Mesendoderm (in vitro differentiated cells): ENCODE measurements around the gene COL4A4.

ENCODE experiments used
- DNase-seq: peaks from one replicate; pipeline ENCODE4 v3.0.0; 2013
- H2AK5ac ChIP-seq: 2 replicates; pipeline ENCODE4 v1.6.1; 2013; ENCODE audit warnings: low read length, inconsistent platforms
- H2BK120ac ChIP-seq: 2 replicates; pipeline ENCODE4 v1.6.1; 2013; ENCODE audit warnings: low read depth, mild to moderate bottlenecking, low read length, moderate library complexity, mixed read lengths
- H2BK15ac ChIP-seq: replicated peaks from 2 replicates; pipeline ENCODE4 v1.6.1; 2013; ENCODE audit warnings: low read depth, mild to moderate bottlenecking, moderate library complexity
- H2BK5ac ChIP-seq: 2 replicates; pipeline ENCODE4 v1.6.1; 2013; ENCODE audit warnings: low read length, inconsistent platforms
- H3K18ac ChIP-seq: 2 replicates; pipeline ENCODE4 v1.6.1; 2013; ENCODE audit warnings: mild to moderate bottlenecking, low read length, mixed read lengths
- H3K23ac ChIP-seq: one replicate; pipeline ENCODE4 v1.6.1; 2013; ENCODE audit warnings: low read length
- H3K27ac ChIP-seq: 2 replicates; pipeline ENCODE4 v1.5.1; 2013; ENCODE audit warnings: low read depth, mild to moderate bottlenecking, inconsistent platforms, low read length, moderate library complexity
- H3K27me3 ChIP-seq: 2 replicates; pipeline ENCODE4 v1.6.1; 2013; ENCODE audit warnings: low read length, control low read depth, mild to moderate bottlenecking, inconsistent platforms; ENCODE audit not compliant: insufficient read depth, poor library complexity
- H3K36me3 ChIP-seq: 2 replicates; pipeline ENCODE4 v1.6.1; 2013; ENCODE audit warnings: low read length, inconsistent platforms; ENCODE audit not compliant: control insufficient read depth, insufficient read depth
- H3K4ac ChIP-seq: one replicate; pipeline ENCODE4 v1.6.1; 2013; ENCODE audit warnings: low read depth, mild to moderate bottlenecking, low read length, moderate library complexity
- H3K4me1 ChIP-seq: 2 replicates; pipeline ENCODE4 v1.6.1; 2013; ENCODE audit warnings: low read depth, low read length, inconsistent platforms; ENCODE audit not compliant: control insufficient read depth
- H3K4me2 ChIP-seq: 2 replicates; pipeline ENCODE4 v1.6.1; 2013; ENCODE audit warnings: low read length
- H3K4me3 ChIP-seq: 2 replicates; pipeline ENCODE4 v1.5.1; 2013; ENCODE audit warnings: mild to moderate bottlenecking, low read length
- H3K56ac ChIP-seq: one replicate; pipeline ENCODE4 v1.6.1; 2013; ENCODE audit warnings: low read length
- H3K79me1 ChIP-seq: 2 replicates; pipeline ENCODE4 v1.6.1; 2013; ENCODE audit warnings: low read length, inconsistent platforms
- H3K79me2 ChIP-seq: 2 replicates; pipeline ENCODE4 v1.6.1; 2013; ENCODE audit warnings: mild to moderate bottlenecking, low read length; ENCODE audit not compliant: control insufficient read depth, insufficient read depth
- H3K9ac ChIP-seq: 2 replicates; pipeline ENCODE4 v1.6.1; 2013; ENCODE audit warnings: low read length, inconsistent platforms
- H4K5ac ChIP-seq: one replicate; pipeline ENCODE4 v1.6.1; 2013; ENCODE audit warnings: low read length
- H4K8ac ChIP-seq: one replicate; pipeline ENCODE4 v1.6.1; 2013; ENCODE audit warnings: low read depth, mild to moderate bottlenecking, control low read depth, low read length, moderate library complexity
- WGBS: extraction: QIAGEN DNeasy Blood & Tissue Kit; methylation state at CpG from one replicate; pipeline ENCODE4 v1.1.7; 2013; ENCODE audit warnings: low lambda C conversion rate, missing lambda C conversion rate; ENCODE audit not compliant: insufficient coverage; ENCODE audit errors: extremely low coverage; 5-methylcytosine and 5-hydroxymethylcytosine counted together

COL4A4 gene

DNA sequence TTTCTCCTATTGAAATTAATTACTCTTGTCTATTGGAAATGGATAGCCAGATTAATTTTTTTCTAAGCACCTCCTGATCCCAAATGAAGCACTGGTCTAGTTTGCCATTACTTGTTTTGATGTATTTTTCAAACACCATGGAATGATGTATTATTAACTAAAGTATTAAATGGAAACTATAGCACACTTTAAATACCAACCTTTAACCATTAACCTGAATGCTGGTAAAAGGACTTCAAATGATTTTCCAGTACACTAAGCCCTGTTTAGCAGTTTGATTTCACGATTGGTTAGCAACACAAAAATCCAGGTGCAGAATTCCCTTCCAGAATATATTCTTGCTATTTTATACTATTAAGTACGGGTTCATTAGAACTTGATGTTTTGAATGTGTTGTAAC, 37.8 kb upstream of the COL4A4 start:
- Histone ChIP-seq H3K4me1 (peaks cover 4% of the 10 kb centered on the region), H3K9ac (no peak overlapping the region), H3K79me1 (no peaks in the 10 kb centered on the region), H3K18ac (no peak overlapping the region), H2BK15ac (no peak overlapping the region), H3K79me2 (no peaks in the 10 kb centered on the region), H3K4me2 (no peak overlapping the region), H3K27me3 (no peaks in the 10 kb centered on the region), H3K36me3 (no peaks in the 10 kb centered on the region), H3K4me3 (no peak overlapping the region), H4K5ac (no peak overlapping the region), H2BK120ac (no peak overlapping the region), H2AK5ac (no peak overlapping the region), H2BK5ac (no peak overlapping the region), H4K8ac (no peak overlapping the region), H3K23ac (no peak overlapping the region), H3K27ac (no peak overlapping the region), H3K56ac (no peak overlapping the region), H3K4ac (no peak overlapping the region)
- no CpG with 5 or more reads among the region's 2 CpGs for WGBS
- no peak for DNase-seq

GRCh38 chr2:227198866-227199265, 34.9 kb upstream of the COL4A4 start:
- H3K4ac ChIP-seq = no peak overlapping the region
- no peak overlapping the region for H3K27ac ChIP-seq
- H4K8ac ChIP-seq = no peak overlapping the region
- no peak overlapping the region for H3K4me3 ChIP-seq
- no peaks in the 10 kb centered on the region for H3K27me3 ChIP-seq
- no peak overlapping the region for H2AK5ac ChIP-seq
- H3K23ac ChIP-seq = no peak overlapping the region
- H3K79me2 ChIP-seq = no peaks in the 10 kb centered on the region
- H3K9ac ChIP-seq = no peak overlapping the region
- no peak overlapping the region for H3K56ac ChIP-seq
- no peak overlapping the region for H2BK15ac ChIP-seq
- no peaks in the 10 kb centered on the region for H3K36me3 ChIP-seq
- H2BK5ac ChIP-seq = no peak overlapping the region
- H3K79me1 ChIP-seq = no peaks in the 10 kb centered on the region
- WGBS = no CpG with 5 or more reads among the region's 3 CpGs
- no peak overlapping the region for H4K5ac ChIP-seq
- no peak overlapping the region for H2BK120ac ChIP-seq
- H3K18ac ChIP-seq = no peak overlapping the region
- no peaks in the 10 kb centered on the region for H3K4me1 ChIP-seq
- no peak overlapping the region for H3K4me2 ChIP-seq
- no peak for DNase-seq

- no peak overlapping the region for H3K4ac ChIP-seq
- no peak overlapping the region for H3K18ac ChIP-seq
- no peak overlapping the region for H2BK15ac ChIP-seq
- no peak overlapping the region for H3K27ac ChIP-seq
- H4K5ac ChIP-seq = no peak overlapping the region
- no peak overlapping the region for H3K4me3 ChIP-seq
- no peaks in the 10 kb centered on the region for H3K36me3 ChIP-seq
- no peak overlapping the region for H3K23ac ChIP-seq
- no CpG with 5 or more reads among the region's 2 CpGs for whole genome bisulfite sequencing
- no peak overlapping the region for H3K9ac ChIP-seq
- H3K79me2 ChIP-seq = no peaks in the 10 kb centered on the region
- H3K27me3 ChIP-seq = no peaks in the 10 kb centered on the region
- no peak overlapping the region for H3K4me2 ChIP-seq
- H2AK5ac ChIP-seq = no peak overlapping the region
- no peak overlapping the region for H2BK5ac ChIP-seq
- H3K56ac ChIP-seq = no peak overlapping the region
- no peaks in the 10 kb centered on the region for H3K4me1 ChIP-seq
- no peaks in the 10 kb centered on the region for H3K79me1 ChIP-seq
- no peak for DNase-seq
- no peak overlapping the region for H4K8ac ChIP-seq
- no peak overlapping the region for H2BK120ac ChIP-seq
Measured at GRCh38 chr2:227194219-227194618, 30.2 kb upstream of the COL4A4 start.

DNA sequence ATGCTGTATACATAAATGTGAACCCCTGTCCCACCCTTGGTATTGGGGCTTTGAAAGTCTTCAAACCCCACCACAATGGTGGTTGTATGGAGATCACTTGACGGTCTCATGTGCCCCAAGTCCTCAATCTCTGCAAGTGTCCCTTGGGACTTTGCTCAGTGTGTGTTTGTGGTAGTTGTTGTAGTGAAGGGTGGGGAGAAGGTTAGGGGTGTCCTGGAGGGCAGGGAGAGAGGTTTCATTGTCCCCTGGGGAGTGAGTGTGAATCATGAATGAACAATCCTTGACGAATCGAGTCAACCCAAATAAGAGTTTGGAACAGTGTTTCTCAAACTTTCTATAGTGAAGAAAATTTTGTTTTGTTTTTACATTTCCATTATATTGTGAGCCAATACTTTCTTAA, 28.5 kb upstream of the COL4A4 start:
- Histone ChIP-seq H2BK15ac (no peak overlapping the region), H3K18ac (peak overlapping the region; percentile 76), H4K5ac (no peak overlapping the region), H3K27me3 (no peaks in the 10 kb centered on the region), H2AK5ac (no peak overlapping the region), H4K8ac (no peak overlapping the region), H3K4me3 (no peak overlapping the region), H3K79me1 (no peaks in the 10 kb centered on the region), H3K4ac (no peak overlapping the region), H3K36me3 (no peaks in the 10 kb centered on the region), H3K4me2 (no peak overlapping the region), H3K79me2 (no peaks in the 10 kb centered on the region), H3K27ac (no peak overlapping the region), H3K4me1 (no peaks in the 10 kb centered on the region), H3K23ac (no peak overlapping the region), H3K9ac (no peak overlapping the region), H2BK120ac (peak overlapping the region; percentile 3), H3K56ac (no peak overlapping the region), H2BK5ac (no peak overlapping the region)
- DNase-seq = no peak
- no CpG with 5 or more reads among the region's 3 CpGs for WGBS

GRCh38 chr2:227191367-227191766, 27.4 kb upstream of the COL4A4 start:
- Histone ChIP-seq H3K79me1 (no peaks in the 10 kb centered on the region), H3K18ac (no peak overlapping the region)

DNA sequence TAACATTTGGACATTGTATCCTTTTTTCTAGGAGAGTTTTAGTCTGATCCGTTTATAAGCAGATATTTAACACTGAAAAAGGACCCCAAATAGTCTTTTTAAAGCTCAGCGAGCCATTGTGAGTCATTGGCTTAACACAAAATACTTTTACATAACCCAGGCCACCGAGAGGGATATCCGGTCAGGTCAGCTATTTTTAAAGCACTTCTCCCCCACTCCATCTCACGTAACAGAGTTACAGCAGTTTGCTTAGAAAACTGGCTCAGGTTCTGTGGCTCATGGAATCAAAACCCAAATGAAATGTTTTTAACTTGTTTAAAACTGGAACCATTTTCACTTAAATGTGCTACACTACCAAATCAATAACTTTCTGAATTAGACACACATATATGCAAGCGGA, 24.3 kb upstream of the COL4A4 start:
- H3K56ac ChIP-seq = no peak overlapping the region
- no peak overlapping the region for H3K18ac ChIP-seq
- no peaks in the 10 kb centered on the region for H3K79me2 ChIP-seq
- H3K9ac ChIP-seq = no peak overlapping the region
- no peak overlapping the region for H2BK120ac ChIP-seq
- no CpG with 5 or more reads among the region's 6 CpGs for WGBS
- H3K79me1 ChIP-seq = no peaks in the 10 kb centered on the region
- H3K4me3 ChIP-seq = no peak overlapping the region
- no peak overlapping the region for H3K23ac ChIP-seq
- no peak overlapping the region for H3K4ac ChIP-seq
- DNase-seq = peak; percentile 45
- H2BK15ac ChIP-seq = no peak overlapping the region
- no peak overlapping the region for H2BK5ac ChIP-seq
- no peak overlapping the region for H2AK5ac ChIP-seq
- H3K4me1 ChIP-seq = no peaks in the 10 kb centered on the region
- no peaks in the 10 kb centered on the region for H3K27me3 ChIP-seq
- H4K5ac ChIP-seq = no peak overlapping the region
- no peak overlapping the region for H3K27ac ChIP-seq
- H4K8ac ChIP-seq = no peak overlapping the region
- no peaks in the 10 kb centered on the region for H3K36me3 ChIP-seq
- H3K4me2 ChIP-seq = no peak overlapping the region

More at GRCh38 chr2:227191367-227191766, 27.4 kb upstream of the COL4A4 start:
- no peak overlapping the region for H3K23ac ChIP-seq
- no peak overlapping the region for H3K56ac ChIP-seq
- no peak overlapping the region for H3K4me2 ChIP-seq
- no peaks in the 10 kb centered on the region for H3K4me1 ChIP-seq
- H4K8ac ChIP-seq = no peak overlapping the region
- H3K79me2 ChIP-seq = no peaks in the 10 kb centered on the region
- H3K9ac ChIP-seq = no peak overlapping the region
- WGBS = no CpG with 5 or more reads among the region's 3 CpGs
- no peak overlapping the region for H2BK5ac ChIP-seq
- peak; percentile 82 for DNase-seq
- no peak overlapping the region for H2AK5ac ChIP-seq
- H3K4ac ChIP-seq = no peak overlapping the region
- no peak overlapping the region for H4K5ac ChIP-seq
- no peak overlapping the region for H2BK15ac ChIP-seq
- no peaks in the 10 kb centered on the region for H3K36me3 ChIP-seq
- no peak overlapping the region for H3K4me3 ChIP-seq
- no peak overlapping the region for H3K27ac ChIP-seq
- H2BK120ac ChIP-seq = no peak overlapping the region
- no peaks in the 10 kb centered on the region for H3K27me3 ChIP-seq
